Breast epithelium (tissue), 3 donors: ENCODE data around the gene ZACN.

Source experiments
- POLR2A ChIP-seq: fragments of 450-650 bp; IDR thresholded peaks from one replicate; pipeline ENCODE4 v1.6.1; 2016; ENCODE audit warnings: antibody characterized with exemption, mild to moderate bottlenecking, moderate library complexity
- POLR2AphosphoS5 ChIP-seq, 3 donors: sonication (generic); formaldehyde crosslinking; IDR thresholded peaks; one replicate each; pipeline ENCODE4 v1.6.1; 2017; ENCODE audit warnings: antibody characterized with exemption in 3 of 3
- TF ChIP-seq, protein P1 (sequence below), 3 donors: fragments of 450-650 bp; IDR thresholded peaks; one replicate each; pipeline ENCODE4 v1.5.1; 2016 to 2017; ENCODE audit warnings: antibody characterized with exemption in 3 of 3, mild to moderate bottlenecking in 3 of 3, moderate library complexity in 3 of 3

DNA sequence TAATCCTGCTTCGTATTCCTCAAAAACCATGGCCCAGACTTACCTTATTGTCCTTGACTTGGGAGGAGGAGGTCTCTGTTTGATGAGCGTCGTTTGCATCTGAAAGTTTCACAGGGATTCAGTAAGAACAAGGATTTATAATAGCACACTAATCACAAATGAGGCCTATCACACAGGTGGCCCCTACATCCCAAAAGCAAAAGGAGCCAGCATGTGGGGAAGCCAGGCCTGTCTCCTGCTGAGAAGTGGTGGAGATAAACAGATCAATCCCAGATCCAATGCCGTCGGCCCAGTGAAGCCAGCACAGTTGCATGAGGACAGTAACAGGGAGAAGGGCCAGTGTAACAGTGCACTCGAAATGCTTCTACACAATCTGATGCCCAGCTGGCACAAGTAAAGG is 38.6 kb upstream of the ZACN start:
- TF ChIP-seq POLR2A (no peak), POLR2AphosphoS5 (IDR thresholded peaks at IDR 0.05) (no peak)
- TF ChIP-seq, protein P1, sequence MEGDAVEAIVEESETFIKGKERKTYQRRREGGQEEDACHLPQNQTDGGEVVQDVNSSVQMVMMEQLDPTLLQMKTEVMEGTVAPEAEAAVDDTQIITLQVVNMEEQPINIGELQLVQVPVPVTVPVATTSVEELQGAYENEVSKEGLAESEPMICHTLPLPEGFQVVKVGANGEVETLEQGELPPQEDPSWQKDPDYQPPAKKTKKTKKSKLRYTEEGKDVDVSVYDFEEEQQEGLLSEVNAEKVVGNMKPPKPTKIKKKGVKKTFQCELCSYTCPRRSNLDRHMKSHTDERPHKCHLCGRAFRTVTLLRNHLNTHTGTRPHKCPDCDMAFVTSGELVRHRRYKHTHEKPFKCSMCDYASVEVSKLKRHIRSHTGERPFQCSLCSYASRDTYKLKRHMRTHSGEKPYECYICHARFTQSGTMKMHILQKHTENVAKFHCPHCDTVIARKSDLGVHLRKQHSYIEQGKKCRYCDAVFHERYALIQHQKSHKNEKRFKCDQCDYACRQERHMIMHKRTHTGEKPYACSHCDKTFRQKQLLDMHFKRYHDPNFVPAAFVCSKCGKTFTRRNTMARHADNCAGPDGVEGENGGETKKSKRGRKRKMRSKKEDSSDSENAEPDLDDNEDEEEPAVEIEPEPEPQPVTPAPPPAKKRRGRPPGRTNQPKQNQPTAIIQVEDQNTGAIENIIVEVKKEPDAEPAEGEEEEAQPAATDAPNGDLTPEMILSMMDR (IDR thresholded peaks at IDR 0.05), result no peak
